HG03159 (cell line): ENCODE measurements around the gene SARM1.
A peak's percentile ranks its signal among the peaks of the same experiment; 100 is the strongest.

ENCODE experiments used
- ATAC-seq: cut with Tn5 transposase; IDR thresholded peaks from one replicate; pipeline ENCODE4 v1.9.1; 2021; ENCODE audit warnings: mild to moderate bottlenecking, moderate library complexity; ENCODE audit not compliant: unreplicated experiment

The SARM1 gene

GRCh38 chr17:28367641-28368305 lies 3.7 kb upstream of the SARM1 start:
- no peak for ATAC-seq

GRCh38 chr17:28368306-28368831 lies 3.1 kb upstream of the SARM1 start:
- ATAC-seq, result no peak

GRCh38 chr17:28368915-28369683 lies 2.4 kb upstream of the SARM1 start:
- no peak for ATAC-seq

GRCh38 chr17:28369684-28370034 lies 1.8 kb upstream of the SARM1 start:
- ATAC-seq, result no peak

GRCh38 chr17:28370035-28370743 lies 1.3 kb upstream of the SARM1 start, which contains the start of gene VTN:
TSS of gene VTN (minus strand) at chr17:28370307. CDS start at chr17:28370203, 104 bp downstream.
- ATAC-seq, result no peak

GRCh38 chr17:28370744-28371103 lies 770 bp upstream of the SARM1 start:
- ATAC-seq, result no peak

- peak; percentile 28 for ATAC-seq
Measured at GRCh38 chr17:28372203-28372944, 880 bp downstream of the SARM1 start.

- no peak for ATAC-seq
Measured at GRCh38 chr17:28372945-28373274, 1.4 kb downstream of the SARM1 start.

GRCh38 chr17:28379814-28380801 lies 8.6 kb downstream of the SARM1 start:
- ATAC-seq, result no peak

GRCh38 chr17:28381141-28381825 lies 9.8 kb downstream of the SARM1 start:
- ATAC-seq, result no peak

GRCh38 chr17:28384281-28385036 lies 13.0 kb downstream of the SARM1 start:
- ATAC-seq, result peak; percentile 52

GRCh38 chr17:28385037-28385400 lies 13.5 kb downstream of the SARM1 start:
- ATAC-seq, result no peak

- no peak for ATAC-seq
Measured at GRCh38 chr17:28385406-28385805, 13.9 kb downstream of the SARM1 start.

- no peak for ATAC-seq
Measured at GRCh38 chr17:28386391-28386790, 14.9 kb downstream of the SARM1 start.

GRCh38 chr17:28388106-28388505 lies 16.6 kb downstream of the SARM1 start:
- no peak for ATAC-seq

GRCh38 chr17:28390141-28390540 lies 18.6 kb downstream of the SARM1 start:
- no peak for ATAC-seq

GRCh38 chr17:28390563-28390962 lies 19.1 kb downstream of the SARM1 start:
- ATAC-seq, result no peak

GRCh38 chr17:28390984-28391383 lies 19.5 kb downstream of the SARM1 start:
- ATAC-seq, result no peak

- ATAC-seq, result no peak
Measured at GRCh38 chr17:28391401-28391800, 19.9 kb downstream of the SARM1 start.
